ENCODE measurements around the gene CDC25C.

Gene CDC25C

DNA sequence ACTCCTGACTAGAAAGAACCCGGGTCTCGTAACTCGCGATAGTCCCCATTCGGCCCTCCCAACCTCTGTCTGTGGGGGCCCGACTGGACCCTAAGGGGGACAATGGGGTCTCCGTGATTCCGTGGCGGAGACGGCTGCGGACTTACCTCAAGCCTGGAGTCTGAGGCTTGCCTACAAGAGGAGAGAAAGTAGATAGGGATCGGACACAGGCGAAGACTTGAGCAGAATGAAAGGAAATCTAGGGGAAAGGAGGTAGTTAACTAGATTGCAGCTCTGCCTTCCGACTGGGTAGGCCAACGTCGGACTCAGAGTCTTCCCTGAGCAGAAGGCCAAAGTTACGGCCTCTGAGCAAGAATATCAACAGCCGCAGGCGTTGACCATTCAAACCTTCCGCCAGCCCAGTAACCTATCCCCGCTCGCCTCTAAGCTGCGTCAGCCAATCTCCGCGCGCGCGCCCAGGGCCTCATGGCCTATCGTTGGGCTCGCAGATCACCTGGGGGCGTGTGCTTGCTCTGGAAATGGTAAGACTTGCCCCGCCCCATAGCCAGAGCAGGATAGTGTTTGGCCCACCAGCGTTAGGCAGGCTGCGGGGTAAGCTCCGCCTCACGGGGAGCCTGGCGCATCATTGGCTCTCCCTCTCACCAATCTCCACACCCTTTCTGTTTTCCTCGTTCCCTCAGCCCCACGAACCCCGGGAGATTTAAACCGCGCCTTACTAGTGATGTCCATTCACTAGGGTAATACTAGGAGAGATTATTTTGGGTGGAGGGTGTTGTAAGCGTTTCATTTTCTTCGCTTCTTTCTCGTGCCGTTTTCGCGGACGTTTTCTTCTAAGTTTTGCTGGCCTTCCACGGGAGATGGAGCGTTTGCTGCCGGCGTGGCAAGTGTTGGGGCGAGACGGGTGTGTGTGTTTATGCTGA lies at the start of gene CDC25C:
Gene CDC25C, minus strand, starts transcription at position 356 of the 920 bp plus-strand sequence. CDS start 624 bp downstream, outside the sequence.
- peak; percentile 93 for DNase-seq (ENCODE audit: low spot score)

DNA sequence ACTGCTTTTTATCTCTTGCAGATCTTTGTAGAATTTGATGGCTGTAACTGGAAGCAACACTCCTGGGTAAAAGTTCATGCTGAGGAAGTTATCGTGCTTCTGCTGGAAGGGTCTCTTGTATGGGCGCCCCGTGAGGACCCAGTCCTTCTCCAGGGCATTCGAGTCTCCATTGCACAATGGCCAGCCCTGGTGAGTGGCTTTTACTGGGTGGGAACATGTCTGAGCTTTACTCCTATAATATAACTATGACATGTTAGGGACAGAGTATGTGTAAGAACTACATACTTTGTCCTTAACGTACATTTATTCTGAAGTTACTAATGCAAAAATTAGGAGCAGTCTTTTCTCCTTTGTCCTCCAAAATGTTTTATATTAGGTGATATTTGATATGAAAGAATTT lies 41.0 kb upstream of the CDC25C start:
- DNase-seq (ENCODE audit: low spot score) = no peak

DNA sequence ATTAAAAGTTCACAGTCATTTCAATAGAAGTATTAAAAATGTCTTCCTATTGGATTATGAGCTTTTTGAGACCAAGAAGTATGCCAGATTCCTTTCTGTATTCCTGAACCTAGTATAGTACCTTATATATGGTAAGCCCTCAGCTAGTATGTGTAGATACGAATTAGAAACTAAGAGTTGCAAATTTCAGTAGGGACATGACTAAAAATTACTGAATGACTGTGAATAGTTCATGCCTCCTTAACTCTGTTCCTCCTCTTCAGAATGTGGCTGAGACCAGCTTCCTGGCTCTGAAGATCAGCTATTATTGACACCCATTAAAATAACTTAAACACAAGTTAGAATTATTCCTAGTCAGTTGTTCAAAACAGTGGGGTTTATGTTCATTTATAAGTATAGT lies 40.6 kb upstream of the CDC25C start:
- no peak for DNase-seq (ENCODE audit: low spot score)

DNA sequence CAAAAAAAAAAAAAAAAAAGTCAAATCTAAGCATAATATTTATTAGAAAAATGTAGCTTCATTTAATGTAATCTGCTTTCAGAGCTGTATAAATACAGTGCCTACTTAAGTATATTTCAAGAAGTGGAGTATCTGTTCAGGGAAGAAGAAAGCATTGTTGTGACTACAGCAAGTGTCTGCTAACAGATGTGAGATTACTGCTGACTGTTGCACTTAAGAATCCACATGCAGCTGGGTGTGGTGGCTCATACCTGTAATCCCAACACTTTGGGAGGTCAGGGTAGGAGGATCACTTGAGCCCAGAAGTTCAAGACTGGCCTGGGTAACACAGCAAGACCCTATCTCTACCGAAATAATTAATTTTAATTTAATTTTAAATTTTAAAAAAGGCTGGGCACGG lies 39.9 kb upstream of the CDC25C start:
- DNase-seq (ENCODE audit: low spot score) = no peak

DNA sequence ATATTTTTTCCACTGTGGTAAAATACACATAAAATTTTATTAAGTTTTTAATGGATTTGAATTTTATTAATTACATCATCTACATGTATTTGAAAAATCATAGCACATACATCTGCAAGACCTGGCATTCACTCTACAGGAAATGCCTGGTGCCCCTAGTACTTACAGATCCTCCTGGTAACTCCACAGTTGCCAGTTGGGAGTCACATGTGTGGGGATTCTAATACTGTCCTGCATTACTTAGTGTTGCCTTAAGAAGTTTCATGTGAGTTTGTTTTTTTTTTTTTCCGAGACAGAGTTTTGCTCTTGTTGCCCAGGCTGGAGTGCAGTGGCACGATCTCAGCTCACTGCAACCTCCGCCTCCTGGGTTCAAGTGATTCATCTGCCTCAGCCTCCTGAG lies 38.9 kb upstream of the CDC25C start:
- no peak for DNase-seq (ENCODE audit: low spot score)

DNA sequence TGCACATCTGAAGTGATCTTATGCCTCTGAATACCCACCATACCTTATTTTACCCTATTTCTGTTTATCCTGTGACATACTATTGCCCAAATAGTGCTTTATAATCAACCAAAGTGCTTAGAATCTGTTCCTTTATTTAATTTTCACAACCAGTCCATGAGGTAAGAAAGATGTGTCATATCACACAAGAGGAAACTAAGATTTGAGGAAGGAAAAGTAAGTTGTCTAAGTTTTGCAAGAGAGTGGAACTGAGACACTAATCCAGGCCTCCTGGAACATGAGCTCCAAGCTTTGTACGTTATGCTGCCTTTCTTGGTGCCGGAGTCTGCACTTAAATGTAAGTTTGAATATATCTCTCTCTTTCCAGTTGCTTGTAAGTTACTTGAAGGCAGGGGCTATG lies 38.1 kb upstream of the CDC25C start:
- no peak for DNase-seq (ENCODE audit: low spot score)

DNA sequence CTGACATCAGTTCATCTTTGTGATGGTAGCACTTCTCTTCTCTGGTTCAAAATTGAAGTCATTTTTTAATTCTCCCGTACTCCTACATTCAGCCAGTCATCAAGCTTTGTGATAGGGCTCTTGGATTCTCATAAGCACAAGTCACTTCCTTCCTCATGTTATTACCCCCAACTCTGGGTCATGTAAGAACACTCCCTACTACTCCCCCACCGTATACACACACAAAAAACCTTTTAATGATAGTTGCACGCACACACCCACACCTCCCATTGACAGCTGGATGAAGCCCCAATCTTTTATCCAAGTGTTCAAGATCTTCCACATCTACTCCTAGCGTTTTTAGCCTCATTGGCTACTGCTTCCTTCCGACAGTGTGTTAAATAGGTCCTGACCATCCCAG lies 37.7 kb upstream of the CDC25C start:
- no peak for DNase-seq (ENCODE audit: low spot score)

DNA sequence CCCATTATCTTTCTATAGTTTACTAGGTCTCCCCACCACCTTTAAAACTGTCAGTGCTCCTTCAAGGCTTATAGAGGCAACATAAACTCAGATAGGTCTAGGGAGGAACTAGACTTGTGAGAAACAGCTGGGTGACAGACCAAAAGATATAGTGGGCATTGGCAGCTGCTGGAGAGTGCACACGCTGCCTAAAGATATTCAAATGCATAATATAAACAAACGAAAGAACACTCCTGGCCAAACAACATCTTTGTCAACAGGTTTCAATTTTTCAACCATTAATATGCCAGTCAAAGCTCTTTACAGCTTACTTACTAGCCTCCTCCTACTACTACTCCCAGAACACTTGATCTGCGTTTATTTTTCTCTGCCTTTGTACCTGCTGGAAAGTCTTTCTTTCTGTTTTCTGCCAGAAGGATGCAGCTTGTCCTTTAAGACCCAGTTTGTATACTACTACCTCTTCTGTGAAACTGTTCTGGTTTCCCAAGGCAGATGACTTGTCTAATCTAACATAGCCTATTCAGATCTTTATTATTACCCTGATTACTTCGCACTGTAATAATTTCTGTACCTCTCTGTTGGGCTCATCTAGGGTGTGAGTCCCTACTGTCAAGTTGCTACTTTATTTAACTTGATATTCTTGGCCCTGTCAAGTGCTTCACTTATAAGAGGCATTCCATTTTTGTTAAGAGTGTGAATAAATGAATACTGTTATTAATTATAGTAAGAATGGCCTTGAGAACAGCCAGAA lies 35.2 kb upstream of the CDC25C start:
- DNase-seq (ENCODE audit: low spot score) = no peak

DNA sequence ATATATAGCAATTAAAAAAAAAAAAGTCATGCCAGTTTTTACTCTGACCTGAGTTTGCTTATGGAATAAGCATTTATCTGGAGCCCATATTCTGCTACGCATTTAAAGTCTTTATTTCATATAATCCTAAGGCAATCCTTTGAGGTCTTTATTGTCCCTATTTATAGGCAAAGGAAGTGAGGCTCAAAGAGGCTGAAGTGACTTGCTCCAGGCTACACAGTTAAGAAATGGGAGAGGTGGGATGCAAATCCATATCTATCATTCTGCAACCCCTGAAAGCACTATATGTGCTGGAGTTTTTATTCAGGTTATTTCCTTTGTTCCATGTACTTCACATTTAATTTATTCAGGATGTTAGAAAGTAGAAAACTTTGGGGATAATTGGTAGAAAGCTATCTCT lies 33.0 kb upstream of the CDC25C start:
- no peak for DNase-seq (ENCODE audit: low spot score)

DNA sequence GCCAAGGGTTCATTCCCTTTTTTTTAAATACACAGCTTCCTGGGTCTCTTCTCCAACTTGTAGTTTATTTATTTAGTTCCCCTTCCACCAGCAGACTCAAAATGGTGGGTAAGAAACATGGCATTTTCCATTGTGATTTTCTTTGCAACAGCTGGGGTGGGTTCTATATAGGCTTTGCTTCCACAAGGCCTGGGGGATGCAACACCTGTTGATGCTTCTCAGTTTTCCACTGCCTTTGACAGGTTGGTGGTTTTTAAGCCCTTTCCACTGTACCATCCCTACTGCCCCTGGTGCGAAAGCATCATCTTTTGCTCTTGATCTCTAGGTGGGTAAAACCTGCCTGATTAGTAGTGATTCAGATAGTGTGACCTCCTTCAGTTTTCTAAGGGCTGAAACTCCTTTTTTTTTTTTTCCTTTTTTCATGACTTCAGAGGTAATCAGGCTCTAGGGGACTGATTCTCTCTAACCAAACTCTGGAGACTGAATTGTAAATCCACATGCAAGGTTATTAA lies 29.4 kb upstream of the CDC25C start:
- DNase-seq (ENCODE audit: low spot score) = no peak

DNA sequence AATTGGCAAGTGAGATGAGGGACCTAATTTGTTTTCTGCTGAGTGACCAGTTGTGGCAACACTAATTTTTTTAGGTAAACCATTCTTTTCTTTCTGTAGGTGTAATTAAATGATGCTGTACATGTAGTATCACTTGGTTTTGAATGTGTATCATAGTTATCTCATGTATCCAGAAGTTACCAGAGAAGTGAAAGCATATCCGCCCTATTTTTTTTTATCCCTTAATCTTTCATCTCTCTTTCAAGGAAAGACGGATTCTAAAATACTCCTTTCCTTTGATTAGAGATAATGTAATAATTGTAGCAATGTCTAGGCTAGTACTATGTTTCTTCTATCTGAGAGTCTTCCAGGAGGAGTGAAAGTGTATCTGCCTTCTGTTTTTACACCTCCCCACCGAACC lies 28.0 kb upstream of the CDC25C start:
- no peak for DNase-seq (ENCODE audit: low spot score)

DNA sequence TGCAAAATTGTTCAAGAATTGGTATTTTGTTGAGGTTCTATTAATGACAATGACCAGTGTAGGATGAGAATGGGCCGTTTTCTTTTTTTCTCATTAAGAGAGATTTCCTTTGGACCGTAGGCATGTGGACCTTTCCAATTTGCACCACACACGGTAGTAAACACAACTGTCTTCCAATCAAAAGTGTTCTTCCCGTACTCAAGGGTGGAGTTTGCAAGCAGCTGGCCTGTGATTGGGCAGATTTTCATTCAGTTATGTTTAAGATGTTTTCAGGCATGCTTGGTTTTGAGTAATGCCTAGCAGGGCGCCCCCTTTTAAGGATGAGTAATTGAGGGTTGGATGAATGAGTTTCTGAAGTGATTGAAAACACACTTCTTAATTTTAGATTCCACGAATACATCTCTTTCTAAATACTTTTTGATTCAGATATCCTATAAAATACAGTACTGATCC lies 23.3 kb upstream of the CDC25C start:
- DNase-seq (ENCODE audit: low spot score) = peak; percentile 33

DNA sequence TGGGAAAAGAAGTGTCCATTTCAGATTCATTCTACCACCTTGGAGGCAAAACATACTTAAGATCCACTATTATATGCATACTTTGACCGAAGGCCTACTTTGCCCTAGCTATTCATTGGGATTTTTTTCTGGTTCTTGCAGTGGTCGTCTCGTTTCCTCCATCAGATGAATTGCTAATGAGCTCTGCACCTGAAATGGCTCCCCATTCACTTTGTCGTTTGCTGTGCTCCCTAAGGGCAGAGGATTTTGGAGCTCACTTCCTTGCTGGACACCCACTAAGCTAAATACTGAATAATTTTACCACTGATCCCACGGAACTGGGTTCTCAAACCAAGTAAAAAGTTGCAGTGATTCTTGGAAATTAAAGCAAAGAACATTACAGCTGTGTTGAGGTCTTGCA lies 22.8 kb upstream of the CDC25C start:
- no peak for DNase-seq (ENCODE audit: low spot score)

DNA sequence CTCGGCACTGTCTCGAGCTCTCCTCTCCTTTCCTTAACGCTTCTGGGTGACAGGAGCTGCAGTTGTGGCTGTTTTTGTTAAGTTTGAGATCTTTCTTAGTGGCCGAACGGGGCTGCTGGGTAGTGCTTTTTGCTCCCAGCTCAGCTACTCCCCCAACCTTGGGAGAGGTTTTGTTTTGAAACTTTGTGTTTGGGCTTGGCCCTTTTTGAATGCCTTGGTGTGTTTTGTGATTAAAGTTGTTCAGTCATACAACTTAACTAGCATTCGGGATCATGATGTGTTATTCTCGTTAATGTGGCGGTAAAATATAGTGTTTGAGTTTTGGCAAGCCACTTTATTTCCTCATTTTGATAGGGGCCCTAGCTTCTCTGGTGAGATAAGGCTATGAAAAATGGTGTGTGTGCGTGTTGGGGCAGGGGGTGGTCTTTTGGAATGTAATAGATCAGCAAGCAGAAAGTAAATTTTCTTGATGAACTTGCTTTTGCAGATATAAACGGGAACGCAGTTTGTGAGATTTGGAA lies 22.0 kb upstream of the CDC25C start:
- DNase-seq (ENCODE audit: low spot score) = no peak

DNA sequence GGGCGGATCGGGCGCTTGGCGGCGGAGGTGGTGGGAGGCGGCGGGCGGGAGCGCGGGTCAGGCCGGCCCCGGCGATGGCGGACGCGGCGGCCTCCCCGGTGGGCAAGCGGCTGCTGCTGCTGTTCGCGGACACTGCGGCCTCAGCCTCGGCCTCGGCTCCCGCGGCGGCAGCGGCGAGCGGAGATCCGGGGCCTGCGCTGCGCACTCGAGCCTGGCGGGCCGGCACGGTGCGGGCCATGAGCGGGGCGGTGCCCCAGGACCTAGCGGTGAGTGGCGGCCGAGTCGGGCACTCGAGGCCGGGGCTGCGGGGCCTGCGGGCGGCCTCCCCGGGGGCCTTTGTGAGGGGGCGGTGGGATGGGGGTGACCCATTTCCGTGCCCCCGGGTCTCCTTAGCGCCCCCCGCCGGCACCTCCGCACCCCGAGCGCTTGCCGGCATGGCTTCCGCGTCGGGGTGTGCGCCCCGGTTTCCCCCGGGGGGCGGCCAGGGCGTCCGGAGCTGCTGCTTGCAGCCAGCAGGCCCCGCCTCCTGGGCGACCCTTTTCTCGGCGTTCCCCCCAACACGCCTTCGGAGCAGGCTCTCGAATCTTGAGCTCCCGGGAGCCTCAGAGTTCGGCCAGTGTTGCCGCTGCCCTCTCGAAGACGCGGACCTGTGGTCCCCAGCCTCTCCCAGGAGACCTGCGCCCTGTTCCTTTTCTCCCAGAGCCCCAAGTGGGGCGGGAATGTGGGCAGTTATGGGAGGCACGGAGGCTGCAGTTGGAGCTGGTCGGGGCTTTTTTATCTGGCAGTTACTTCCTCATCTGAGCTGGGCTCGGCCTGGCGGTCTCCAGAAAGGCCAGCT lies 21.3 kb upstream of the CDC25C start:
- no peak for DNase-seq (ENCODE audit: low spot score)

DNA sequence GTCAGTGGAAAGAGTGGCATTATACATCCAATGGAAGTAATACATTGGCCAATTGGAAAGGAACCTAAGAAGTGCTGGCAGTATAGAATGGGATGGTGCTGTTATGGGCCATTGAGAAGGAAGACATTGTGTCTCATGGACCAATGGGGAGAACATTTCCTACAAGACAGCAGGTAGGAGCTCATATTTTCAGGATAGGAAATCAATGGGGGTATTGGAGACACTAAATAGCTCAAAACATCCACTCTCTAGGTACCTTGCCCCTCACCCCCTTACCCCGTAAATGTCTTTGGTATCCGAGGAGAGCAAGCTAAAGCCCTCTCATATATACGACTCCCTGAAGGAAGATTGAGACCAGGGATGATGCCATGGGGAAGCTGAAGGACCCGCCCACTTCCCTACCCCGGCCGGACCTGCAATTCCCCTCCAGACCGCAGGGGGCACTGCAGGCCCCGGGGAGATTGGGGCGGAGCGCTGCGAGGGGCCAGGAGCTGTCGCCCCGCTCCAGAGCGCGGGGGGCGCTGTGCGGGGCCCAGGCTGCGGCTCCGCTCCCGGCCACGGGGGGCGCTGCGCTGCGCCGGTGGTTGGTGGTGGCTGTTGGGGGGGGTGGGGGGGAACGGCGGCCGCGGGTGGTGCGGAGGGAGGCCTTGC lies 20.6 kb upstream of the CDC25C start, which contains the start of gene KDM3B:
Gene KDM3B, plus strand, starts transcription at position 615 of the 651 bp plus-strand sequence. CDS start 111 bp downstream, outside the sequence.
- peak; percentile 77 for DNase-seq (ENCODE audit: low spot score)

DNA sequence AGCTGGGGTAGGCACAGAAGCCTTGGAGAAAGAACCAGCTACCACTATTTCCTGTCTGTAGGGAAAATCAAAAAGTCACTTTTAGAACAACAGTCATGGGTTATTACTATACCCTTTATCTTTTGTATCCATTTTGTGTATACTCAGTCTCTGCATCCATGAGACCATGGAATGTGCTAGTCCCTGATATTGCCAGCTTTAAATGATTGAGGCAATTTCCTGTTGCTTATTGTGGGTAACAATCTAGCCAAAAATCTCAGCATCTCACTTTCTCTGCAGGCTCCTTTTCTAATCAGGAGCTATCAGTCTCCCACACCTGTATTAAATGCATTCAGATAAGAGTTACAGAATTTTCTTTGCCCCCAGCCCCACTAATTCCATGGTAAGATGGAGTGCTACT lies 19.9 kb upstream of the CDC25C start:
- DNase-seq (ENCODE audit: low spot score) = no peak

DNA sequence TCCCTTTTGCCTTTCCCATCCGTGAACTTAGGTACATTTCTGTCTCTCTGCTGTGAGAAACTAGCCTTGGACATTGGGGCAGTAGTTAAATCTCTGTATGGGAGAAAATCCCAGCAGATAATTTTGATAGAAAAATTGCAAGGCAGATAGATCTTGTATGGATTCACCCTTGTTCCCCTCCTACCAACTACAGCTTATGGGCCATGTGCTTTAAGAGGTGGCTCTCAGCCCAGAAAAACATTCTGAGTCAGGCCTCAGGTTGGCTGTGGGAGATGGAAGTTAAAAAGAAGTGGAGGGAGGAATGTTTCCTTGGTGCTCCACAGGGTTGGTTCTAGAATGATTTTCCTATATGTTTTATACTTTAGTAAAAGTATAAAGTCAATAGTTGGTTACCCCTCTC lies 19.5 kb upstream of the CDC25C start:
- DNase-seq (ENCODE audit: low spot score) = no peak

DNA sequence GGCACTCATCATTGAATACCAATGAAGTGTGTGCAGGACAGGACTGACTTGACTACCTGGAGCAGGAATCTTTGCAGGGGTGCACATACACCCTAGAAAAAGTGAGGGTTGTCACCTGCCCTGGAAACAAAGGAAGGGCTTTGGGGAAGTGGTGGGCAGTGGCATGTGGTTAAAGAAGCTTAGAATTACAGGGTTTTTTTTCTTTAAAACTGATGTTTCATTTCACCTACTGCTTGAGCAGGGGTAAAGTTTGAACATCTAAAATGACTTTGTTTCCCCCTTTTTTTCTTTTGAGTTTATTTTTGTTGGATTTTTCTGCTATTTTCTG lies 18.9 kb upstream of the CDC25C start:
- no peak for DNase-seq (ENCODE audit: low spot score)

DNA sequence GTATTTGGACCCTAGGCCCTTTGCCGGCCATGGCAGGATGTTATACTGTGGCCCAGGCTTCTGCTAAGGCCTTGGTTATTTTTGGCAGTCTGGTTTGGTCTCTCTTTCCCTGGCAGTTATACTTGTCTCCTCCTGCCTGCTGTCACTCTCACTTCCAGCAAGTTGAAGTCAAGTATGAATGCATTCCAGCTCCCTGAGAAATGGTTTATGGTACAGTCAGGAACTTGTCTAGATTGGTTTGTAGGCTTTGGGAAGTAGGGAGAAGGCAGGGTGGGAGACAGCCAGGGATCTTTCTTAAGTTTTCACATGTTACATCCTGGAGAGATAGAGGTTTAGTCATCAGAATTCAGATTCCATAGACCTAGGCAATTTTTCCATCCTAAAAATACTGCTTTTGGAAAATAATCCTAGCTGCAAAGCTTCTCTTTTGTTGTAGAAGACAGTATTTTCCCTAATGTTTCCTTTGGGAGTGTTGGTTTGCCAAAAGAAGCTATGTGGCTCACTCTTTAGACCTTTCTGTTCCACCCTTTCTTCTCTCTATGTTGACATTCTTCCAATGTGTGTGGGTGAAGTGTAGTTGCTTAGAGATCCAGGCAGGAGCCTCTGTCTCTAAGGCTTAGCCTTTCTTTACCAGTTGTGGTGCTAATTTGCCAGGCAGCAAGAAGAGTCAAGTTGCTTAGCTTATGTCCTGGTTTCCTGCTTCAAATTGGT lies 18.4 kb upstream of the CDC25C start:
- no peak for DNase-seq (ENCODE audit: low spot score)

DNA sequence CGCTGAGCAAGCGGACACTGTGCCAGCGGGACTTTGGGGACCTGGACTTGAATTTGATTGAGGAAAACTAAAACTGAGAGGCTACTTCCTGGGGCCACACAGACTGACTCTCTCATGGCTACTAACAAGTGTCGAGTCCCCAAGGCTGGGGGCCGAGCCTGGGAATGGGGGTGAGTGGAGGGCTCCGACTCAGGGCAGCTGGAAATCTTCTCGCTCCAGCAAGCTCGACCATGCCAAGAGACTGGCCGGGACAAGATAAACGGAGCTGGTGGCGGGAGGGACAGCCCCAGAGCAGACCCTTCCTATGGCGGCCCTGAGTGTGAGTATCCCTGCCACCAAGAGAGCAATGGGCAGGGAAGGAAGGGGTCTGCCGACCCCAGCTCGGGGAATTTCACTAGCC lies 15.3 kb upstream of the CDC25C start:
- DNase-seq (ENCODE audit: low spot score) = no peak
